GM18951 (cell line): ENCODE measurements around the gene NUDT15.
"Not testable (repeated sequence)": the region's sequence is repeated elsewhere in the genome, so short reads cannot be mapped to it uniquely, and the experiment has no call there.

Experiments
- POLR2A ChIP-seq: IDR thresholded peaks from 4 replicates; pipeline ENCODE4 v1.6.1; 2011; ENCODE audit warnings: mild to moderate bottlenecking; ENCODE audit not compliant: insufficient read length, insufficient read depth; ENCODE audit errors: extremely low read depth
- in situ Hi-C: fragments of 300-500 bp; cut with MboI; formaldehyde crosslinking; loops from one replicate; pipeline ENCODE4 v1.12.0; 2022; ENCODE audit warnings: low sequenced_read_pairs, mixed read lengths, inconsistent platforms; ENCODE audit not compliant: unreplicated experiment

NUDT15 gene

GRCh38 chr13:48012668-48013067 is 24.9 kb upstream of the NUDT15 start:
- in situ Hi-C loops: no loop called here
- TF ChIP-seq POLR2A: no peak

- in situ Hi-C loops: no loop called here
- no peak for TF ChIP-seq POLR2A
These were observed 23.2 kb upstream of the NUDT15 start for GRCh38 chr13:48014359-48014758.

GRCh38 chr13:48018637-48019036 is 18.9 kb upstream of the NUDT15 start:
- in situ Hi-C loops: no loop called here

GRCh38 chr13:48019796-48020195 is 17.7 kb upstream of the NUDT15 start:
- TF ChIP-seq POLR2A: no peak
- in situ Hi-C loops: no loop called here

More at GRCh38 chr13:48018637-48019036, 18.9 kb upstream of the NUDT15 start:
- TF ChIP-seq POLR2A: no peak

GRCh38 chr13:48028066-48028465 is 9.5 kb upstream of the NUDT15 start:
- in situ Hi-C loops: no loop called here
- no peak for TF ChIP-seq POLR2A

GRCh38 chr13:48029859-48030258 is 7.7 kb upstream of the NUDT15 start:
- no peak for TF ChIP-seq POLR2A
- in situ Hi-C loops: no loop called here

- in situ Hi-C loops: no loop called here
- TF ChIP-seq POLR2A: no peak
These were observed 1.2 kb downstream of the NUDT15 start for GRCh38 chr13:48038761-48039160.

GRCh38 chr13:48040049-48040448 is 2.5 kb downstream of the NUDT15 start:
- TF ChIP-seq POLR2A: no peak

GRCh38 chr13:48040896-48041295 is 3.4 kb downstream of the NUDT15 start:
- TF ChIP-seq POLR2A: no peak
- in situ Hi-C loops: no loop called here

More at GRCh38 chr13:48040049-48040448, 2.5 kb downstream of the NUDT15 start:
- in situ Hi-C loops: no loop called here

GRCh38 chr13:48042894-48043293 is 5.4 kb downstream of the NUDT15 start:
- no peak for TF ChIP-seq POLR2A
- in situ Hi-C loops: no loop called here

- TF ChIP-seq POLR2A: no peak
- in situ Hi-C loops: no loop called here
These were observed 6.4 kb downstream of the NUDT15 start for GRCh38 chr13:48043789-48044503.

- TF ChIP-seq POLR2A: no peak
- in situ Hi-C loops: no loop called here
These were observed 13.0 kb downstream of the NUDT15 start for GRCh38 chr13:48050550-48050949.

GRCh38 chr13:48054601-48055000 is 17.1 kb downstream of the NUDT15 start:
- in situ Hi-C loops: no loop called here

GRCh38 chr13:48055712-48056111 is 18.2 kb downstream of the NUDT15 start:
- in situ Hi-C loops: no loop called here
- no peak for TF ChIP-seq POLR2A

More at GRCh38 chr13:48054601-48055000, 17.1 kb downstream of the NUDT15 start:
- TF ChIP-seq POLR2A: no peak

GRCh38 chr13:48058536-48058935 is 21.0 kb downstream of the NUDT15 start:
- in situ Hi-C loops: not testable (repeated sequence)

- in situ Hi-C loops: not testable (repeated sequence)
These were observed 22.4 kb downstream of the NUDT15 start for GRCh38 chr13:48059951-48060350.
